H54 (cell line): ENCODE measurements around the gene ARID2.

Experiments
- DNase-seq: peaks from one replicate; pipeline ENCODE4 v3.0.0; 2011; ENCODE audit warnings: low spot score, mixed read lengths; ENCODE audit not compliant: insufficient read length
- FAIRE-seq: peaks from 3 replicates; lab custom pipeline; 2011; peaks lifted over from hg19 to GRCh38; lab: Jason Lieb, UNC
- POLR2A ChIP-seq: IDR thresholded peaks from 2 replicates; pipeline ENCODE4 v1.6.1; 2011; ENCODE audit warnings: low read depth, mild to moderate bottlenecking, low read length

Gene ARID2

DNA sequence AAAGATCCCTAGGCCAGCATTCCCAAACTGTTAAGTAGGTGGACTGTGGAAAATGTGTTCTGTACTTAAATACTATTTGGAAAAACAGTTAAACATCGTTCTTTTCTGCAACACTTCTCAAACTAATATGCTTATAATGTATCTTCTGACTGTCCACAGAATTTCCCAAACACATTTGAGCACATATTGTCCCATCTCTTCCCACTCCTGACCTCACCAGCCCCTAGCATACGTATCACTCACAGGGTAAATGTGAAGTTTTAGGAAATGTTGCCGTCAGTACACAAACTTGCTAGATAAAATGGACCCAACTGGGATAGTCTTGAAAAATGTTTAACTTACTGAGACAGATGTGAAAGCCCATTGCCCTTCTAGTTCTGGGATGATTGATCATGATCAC is 27.7 kb downstream of the ARID2 start:
- FAIRE-seq: no peak
- no peak for TF ChIP-seq POLR2A

GRCh38 chr12:45760333-45760732 is 30.8 kb downstream of the ARID2 start:
- FAIRE-seq: no peak
- no peak for DNase-seq

More for the DNA sequence above, 27.7 kb downstream of the ARID2 start:
- DNase-seq: no peak

GRCh38 chr12:45762185-45763110 is 32.9 kb downstream of the ARID2 start:
- DNase-seq (no peak), FAIRE-seq (peak; percentile 90)
- TF ChIP-seq POLR2A: no peak

More at GRCh38 chr12:45760333-45760732, 30.8 kb downstream of the ARID2 start:
- TF ChIP-seq POLR2A: no peak

- FAIRE-seq (no peak), DNase-seq (no peak)
- no peak for TF ChIP-seq POLR2A
Observed at GRCh38 chr12:45763381-45763780, 33.9 kb downstream of the ARID2 start.

- FAIRE-seq: no peak
- TF ChIP-seq POLR2A: no peak
Observed at GRCh38 chr12:45768194-45768593, 38.7 kb downstream of the ARID2 start.

DNA sequence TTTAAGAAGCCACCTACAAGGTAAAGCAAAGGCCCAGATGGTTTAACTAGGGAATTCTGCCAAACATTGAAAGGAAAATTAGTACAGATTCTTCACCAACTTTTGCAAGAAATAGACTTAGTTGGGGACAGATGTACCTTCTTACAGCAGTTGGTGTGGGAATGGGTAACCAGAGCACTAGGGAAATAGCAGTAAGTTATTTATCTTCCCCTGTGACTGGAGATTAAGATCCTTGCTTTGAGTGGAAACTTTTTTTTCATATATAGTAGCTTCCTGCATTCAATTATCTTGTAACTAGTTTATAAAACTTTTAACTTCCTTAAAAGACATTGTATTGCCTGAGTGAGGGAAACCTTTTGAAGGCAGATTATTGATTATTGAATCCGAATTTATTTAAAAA is 44.2 kb downstream of the ARID2 start:
- no peak for TF ChIP-seq POLR2A
- DNase-seq (no peak), FAIRE-seq (no peak)

More at GRCh38 chr12:45768194-45768593, 38.7 kb downstream of the ARID2 start:
- DNase-seq: no peak

GRCh38 chr12:45774508-45775162 is 45.1 kb downstream of the ARID2 start:
- no peak for DNase-seq
- TF ChIP-seq POLR2A: no peak
- FAIRE-seq: peak; percentile 6

- TF ChIP-seq POLR2A: no peak
- DNase-seq (no peak), FAIRE-seq (peak; percentile 58)
Observed at GRCh38 chr12:45775465-45775864, 46.0 kb downstream of the ARID2 start.

- no peak for TF ChIP-seq POLR2A
- DNase-seq: no peak
- FAIRE-seq: no peak
Observed at GRCh38 chr12:45775964-45776363, 46.5 kb downstream of the ARID2 start.

DNA sequence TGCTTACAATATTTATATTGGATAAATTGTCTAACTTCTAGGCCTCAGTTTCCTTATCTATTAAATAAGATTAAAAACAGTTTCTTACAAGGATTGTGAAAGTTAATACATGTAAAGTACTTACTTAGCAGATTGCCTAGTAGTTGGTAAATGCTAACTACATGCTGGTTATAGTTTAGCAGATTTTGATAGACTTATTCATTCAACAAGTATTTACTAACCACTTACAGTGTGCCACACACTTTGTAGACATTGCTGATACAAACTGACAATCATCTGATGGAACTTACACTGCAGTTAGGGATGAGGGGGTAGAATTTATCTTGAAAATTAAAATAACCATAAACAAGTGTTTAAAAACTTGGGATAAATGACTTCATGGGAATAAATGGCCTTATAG is 50.4 kb downstream of the ARID2 start:
- TF ChIP-seq POLR2A: no peak
- FAIRE-seq: peak; percentile 67
- no peak for DNase-seq

DNA sequence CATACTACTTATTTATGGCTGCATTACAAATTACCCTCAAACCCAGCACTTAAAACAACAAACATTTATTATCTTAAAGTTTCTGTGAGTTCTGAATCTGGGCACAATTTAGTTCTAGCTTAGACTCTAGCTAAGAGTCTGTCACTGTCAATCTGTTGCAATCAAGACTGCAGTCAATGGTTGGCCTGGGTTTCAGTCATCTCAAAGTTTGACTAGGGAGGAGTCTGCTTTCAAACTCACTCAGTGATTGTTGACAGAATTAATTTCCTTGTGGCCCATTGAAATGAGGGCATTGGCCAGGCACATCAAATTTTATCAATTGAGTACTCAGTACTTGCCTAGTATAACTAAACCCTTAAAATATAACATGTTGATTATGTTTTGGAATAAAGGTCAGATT is 51.6 kb downstream of the ARID2 start:
- no peak for FAIRE-seq
- TF ChIP-seq POLR2A: no peak
- DNase-seq: no peak

GRCh38 chr12:45785315-45785714 is 55.8 kb downstream of the ARID2 start:
- DNase-seq (no peak), FAIRE-seq (no peak)
- TF ChIP-seq POLR2A: no peak

GRCh38 chr12:45789025-45789424 is 59.5 kb downstream of the ARID2 start:
- no peak for TF ChIP-seq POLR2A
- DNase-seq (no peak), FAIRE-seq (no peak)

DNA sequence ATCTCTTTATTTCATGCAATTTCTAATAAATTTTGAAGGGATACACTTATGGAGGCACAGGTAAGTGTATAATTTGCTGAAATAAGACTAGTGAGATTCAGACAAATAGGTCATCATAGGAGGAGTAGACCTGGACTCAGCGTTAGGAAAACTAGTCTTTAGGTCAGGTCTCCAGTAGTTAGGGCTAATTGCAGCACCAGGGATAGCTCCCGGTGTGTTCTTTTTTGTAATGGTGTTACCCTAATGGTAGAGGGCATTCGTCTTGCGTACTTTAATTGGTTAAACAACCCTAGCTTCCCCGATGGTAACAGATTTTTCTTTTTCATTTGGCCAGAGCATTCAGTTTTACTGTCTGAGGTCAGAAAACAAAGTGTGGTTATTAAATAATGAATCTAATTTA is 64.9 kb downstream of the ARID2 start:
- DNase-seq (no peak), FAIRE-seq (no peak)
- no peak for TF ChIP-seq POLR2A
